NCI-H446 treated with DMSO at 0.1 percent for 48 hours (cell line): ENCODE measurements around the gene UNC13D.

Experiments
- DNase-seq: peaks from one replicate; lab custom pipeline; 2025; lab: John Stamatoyannopoulos, UW

The UNC13D gene

GRCh38 chr17:75834279-75834920, 9.8 kb downstream of the UNC13D start:
- no peak for DNase-seq

GRCh38 chr17:75832652-75833400, 11.4 kb downstream of the UNC13D start:
- DNase-seq = no peak

GRCh38 chr17:75832164-75832651, 12.0 kb downstream of the UNC13D start:
- no peak for DNase-seq

- no peak for DNase-seq
Observed at GRCh38 chr17:75831032-75831571, 13.1 kb downstream of the UNC13D start.

- DNase-seq = no peak
Observed at GRCh38 chr17:75830164-75831031, 13.8 kb downstream of the UNC13D start.

GRCh38 chr17:75829747-75830146, 14.5 kb downstream of the UNC13D start:
- DNase-seq = no peak

- no peak for DNase-seq
Observed at GRCh38 chr17:75828741-75829140, 15.5 kb downstream of the UNC13D start.

- DNase-seq = no peak
Observed at GRCh38 chr17:75828076-75828400, 16.2 kb downstream of the UNC13D start.

- DNase-seq = peak; percentile 98
Observed at GRCh38 chr17:75827308-75828075, 16.7 kb downstream of the UNC13D start.

- no peak for DNase-seq
Observed at GRCh38 chr17:75826561-75827307, 17.5 kb downstream of the UNC13D start.

GRCh38 chr17:75825748-75826370, 18.3 kb downstream of the UNC13D start:
- no peak for DNase-seq

- DNase-seq = no peak
Observed at GRCh38 chr17:75825149-75825552, 19.1 kb downstream of the UNC13D start.

GRCh38 chr17:75824666-75825065, 19.5 kb downstream of the UNC13D start:
- DNase-seq = no peak

GRCh38 chr17:75824050-75824552, 20.1 kb downstream of the UNC13D start:
- no peak for DNase-seq

- no peak for DNase-seq
Observed at GRCh38 chr17:75823257-75824041, 20.8 kb downstream of the UNC13D start.

GRCh38 chr17:75822800-75823166, 21.4 kb downstream of the UNC13D start:
- no peak for DNase-seq

GRCh38 chr17:75822119-75822799, 21.9 kb downstream of the UNC13D start:
- DNase-seq = peak; percentile 63

GRCh38 chr17:75821552-75821951, 22.7 kb downstream of the UNC13D start:
- no peak for DNase-seq
